Activated CD4-positive, alpha-beta T cell treated with anti-CD3 and anti-CD28 coated beads for 36 hours (primary cell): ENCODE data around the gene STX8. TPM values are rescaled to one million over a fixed set of nuclear protein-coding genes. Genes with fewer than 3 reads are reported as not detected.
A peak's percentile ranks its signal among the peaks of the same experiment; 100 is the strongest.

ENCODE experiments used
- ATAC-seq: fragments of 200-7000 bp; cut with Tn5 transposase; one replicate; pipeline ENCODE4 v1.10.0; 2021; ENCODE audit warnings: mild to moderate bottlenecking, moderate library complexity
- CTCF ChIA-PET: fragments of 350-600 bp; sonication (Branson Sonifier 250); formaldehyde crosslinking; loops from one replicate; lab custom pipeline; 2021; ENCODE audit warnings: antibody characterized with exemption; lab: Charles Lee
- POLR2A ChIA-PET: fragments of 350-600 bp; sonication (Branson Sonifier 250); formaldehyde crosslinking; loops from one replicate; lab custom pipeline; 2021; ENCODE audit warnings: antibody characterized with exemption, inconsistent platforms; lab: Charles Lee
- DNase-seq: peaks from one replicate; pipeline ENCODE4 v3.0.0-alpha.2; 2020
- H3K27ac Mint-ChIP-seq: one replicate; pipeline ENCODE4 v1.8.0; 2021; ENCODE audit warnings: mixed read lengths
- H3K27me3 Mint-ChIP-seq: one replicate; pipeline ENCODE4 v1.8.0; 2021; ENCODE audit warnings: mixed read lengths
- H3K36me3 Mint-ChIP-seq: one replicate; pipeline ENCODE4 v1.8.0; 2021; ENCODE audit warnings: low read depth, mixed read lengths
- H3K4me1 Mint-ChIP-seq: one replicate; pipeline ENCODE4 v1.8.0; 2021; ENCODE audit warnings: mixed read lengths
- H3K4me3 Mint-ChIP-seq: one replicate; pipeline ENCODE4 v1.8.0; 2021; ENCODE audit warnings: mild to moderate bottlenecking, moderate library complexity, mixed read lengths
- H3K9me3 Mint-ChIP-seq: one replicate; pipeline ENCODE4 v1.8.0; 2021; ENCODE audit warnings: low read depth, mixed read lengths
- intact Hi-C, 2 experiments: fragments of 100-400 bp; cut with DNase I in 1 of 2; cut with micrococcal nuclease in 1 of 2; formaldehyde crosslinking; loops; one replicate each; pipeline versions ENCODE4 v1.14.2 to v1.15.1; 2022 to 2024; cut with DNase I, micrococcal nuclease
- total RNA-seq, 2 experiments: library from RNA; stranded (reverse); gene quantifications; one replicate each; pipeline ENCODE4 v1.2.3, GENCODE V29; 2021

The STX8 gene
- total RNA-seq, 2 experiments from 2014 or later = 65.7 to 87.7 TPM

GRCh38 chr17:9444687-9445086 is 130.9 kb downstream of the STX8 start:
- H3K27ac Mint-ChIP-seq = no peak overlapping the region
- DNase-seq (no peak), ATAC-seq (no peak)
- H3K4me1 Mint-ChIP-seq = no peaks in the 10 kb centered on the region
- intact Hi-C loops = no loop called here
- no peaks in the 10 kb centered on the region for H3K27me3 Mint-ChIP-seq
- no peaks in the 10 kb centered on the region for H3K9me3 Mint-ChIP-seq
- ChIA-PET POLR2A (no interaction called here), CTCF (interaction anchor here (1.4 kb wide), 1 partner anchor 8 kb away, joined by 6 read pairs; no protein-coding TSS in a partner anchor)
- H3K4me3 Mint-ChIP-seq = no peak overlapping the region
- H3K36me3 Mint-ChIP-seq = peaks cover 8% of the 10 kb centered on the region

- Mint-ChIP-seq H3K4me1 (no peaks in the 10 kb centered on the region), H3K27me3 (no peaks in the 10 kb centered on the region), H3K9me3 (no peaks in the 10 kb centered on the region), H3K27ac (no peak overlapping the region), H3K4me3 (no peak overlapping the region), H3K36me3 (peaks cover 8% of the 10 kb centered on the region)
- POLR2A ChIA-PET = no interaction called here
- intact Hi-C loops = no loop called here
- ATAC-seq (no peak), DNase-seq (no peak)
- CTCF ChIA-PET = interaction anchor here (1.4 kb wide), 1 partner anchor 9 kb away, joined by 6 read pairs; no protein-coding TSS in a partner anchor
These were observed 131.8 kb downstream of the STX8 start for GRCh38 chr17:9443811-9444210.

GRCh38 chr17:9439851-9440250 is 135.8 kb downstream of the STX8 start:
- POLR2A ChIA-PET = no interaction called here
- DNase-seq = no peak
- intact Hi-C loops = loop anchor here in 1 of 2 experiments (10.0 kb wide), 1 partner anchor 65 kb away; no protein-coding TSS in a partner anchor
- H3K27ac Mint-ChIP-seq = no peak overlapping the region
- peaks cover 10% of the 10 kb centered on the region for H3K36me3 Mint-ChIP-seq
- H3K9me3 Mint-ChIP-seq = no peaks in the 10 kb centered on the region
- H3K27me3 Mint-ChIP-seq = no peaks in the 10 kb centered on the region
- CTCF ChIA-PET = no interaction called here
- no peak overlapping the region for H3K4me3 Mint-ChIP-seq
- no peaks in the 10 kb centered on the region for H3K4me1 Mint-ChIP-seq
- ATAC-seq = no peak

DNA sequence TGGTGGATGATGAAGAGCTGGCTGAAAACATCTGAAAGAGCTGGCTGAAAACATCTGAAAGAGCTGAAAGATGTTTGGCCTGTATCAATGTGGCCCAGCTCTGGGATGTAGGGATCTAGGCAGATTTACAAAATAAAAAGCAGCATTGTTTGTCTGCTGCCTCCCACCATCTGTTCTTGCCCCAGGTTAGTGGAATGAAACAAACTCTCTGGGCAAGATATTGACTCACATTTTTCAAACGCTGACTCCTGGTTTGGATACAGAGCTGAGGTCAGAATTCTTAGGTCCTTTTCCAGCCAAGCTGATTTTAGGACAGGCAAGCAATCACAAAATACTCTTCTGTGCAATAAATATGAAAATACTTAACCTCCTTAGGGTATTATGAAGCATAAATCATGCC is 139.0 kb downstream of the STX8 start:
- no peak for ATAC-seq

DNA sequence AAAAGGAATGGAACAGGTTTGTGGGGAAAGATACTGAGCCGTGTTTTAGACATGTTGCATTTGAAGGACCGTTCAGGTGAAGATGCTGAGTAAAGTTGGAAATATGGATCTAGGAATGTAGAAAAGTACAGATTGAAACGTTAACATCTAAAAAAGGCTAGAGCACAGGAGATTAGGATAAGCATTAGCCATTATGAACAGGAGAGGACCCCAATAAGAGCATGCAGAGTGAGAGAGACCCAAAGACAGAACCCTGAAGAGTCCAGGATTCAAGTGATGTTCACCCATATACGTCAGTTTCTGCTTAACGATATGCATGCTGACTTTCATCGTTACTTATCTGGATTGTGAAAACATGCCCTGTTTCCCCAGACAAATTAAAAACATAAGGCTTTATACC is 140.5 kb downstream of the STX8 start:
- intact Hi-C loops = loop anchor here in 1 of 2 experiments (10.0 kb wide), 1 partner anchor 60 kb away; no protein-coding TSS in a partner anchor
- ChIA-PET CTCF (no interaction called here), POLR2A (no interaction called here)
- Mint-ChIP-seq H3K4me3 (no peak overlapping the region), H3K9me3 (no peaks in the 10 kb centered on the region), H3K4me1 (peaks cover 13% of the 10 kb centered on the region), H3K27ac (no peak overlapping the region), H3K36me3 (peaks cover 2% of the 10 kb centered on the region), H3K27me3 (no peaks in the 10 kb centered on the region)
- ATAC-seq (no peak), DNase-seq (no peak)

More for the DNA sequence above, 139.0 kb downstream of the STX8 start:
- H3K4me1 Mint-ChIP-seq = peaks cover 13% of the 10 kb centered on the region
- ChIA-PET CTCF (interaction anchor here (1.6 kb wide), 1 partner anchor 17 kb away, joined by 4 read pairs; no protein-coding TSS in a partner anchor), POLR2A (no interaction called here)
- peaks cover 7% of the 10 kb centered on the region for H3K36me3 Mint-ChIP-seq
- no peak overlapping the region for H3K27ac Mint-ChIP-seq
- no peak for DNase-seq
- intact Hi-C loops = loop anchor here in 1 of 2 experiments (10.0 kb wide), 1 partner anchor 62 kb away; no protein-coding TSS in a partner anchor
- no peaks in the 10 kb centered on the region for H3K9me3 Mint-ChIP-seq
- no peak overlapping the region for H3K4me3 Mint-ChIP-seq
- H3K27me3 Mint-ChIP-seq = no peaks in the 10 kb centered on the region

DNA sequence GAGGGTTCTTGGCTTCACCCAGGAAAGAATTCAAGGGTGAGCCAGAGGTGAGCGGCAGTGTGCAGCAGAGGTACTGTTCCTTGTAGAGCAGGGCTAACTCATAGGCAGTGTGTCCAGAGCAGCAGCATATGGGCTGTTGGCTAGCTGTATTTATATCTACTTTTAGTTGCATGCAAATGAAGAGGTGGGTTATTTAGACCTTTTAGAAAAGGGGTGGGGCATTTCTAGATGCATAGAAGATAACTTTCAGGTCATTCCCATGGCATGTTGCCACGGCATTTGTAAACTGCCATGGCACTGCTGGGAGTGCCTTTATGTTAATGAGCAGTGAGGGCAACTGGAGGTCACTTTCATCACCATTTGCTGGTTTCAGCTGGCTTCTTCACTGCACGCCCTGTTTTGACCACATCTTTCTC is 141.0 kb downstream of the STX8 start:
- CTCF ChIA-PET = no interaction called here
- Mint-ChIP-seq H3K27ac (no peak overlapping the region), H3K36me3 (peaks cover 2% of the 10 kb centered on the region), H3K4me3 (no peak overlapping the region), H3K9me3 (no peaks in the 10 kb centered on the region), H3K4me1 (peaks cover 13% of the 10 kb centered on the region), H3K27me3 (no peaks in the 10 kb centered on the region)
- intact Hi-C loops = loop anchor here in 1 of 2 experiments (10.0 kb wide), 1 partner anchor 60 kb away; no protein-coding TSS in a partner anchor
- POLR2A ChIA-PET = no interaction called here
- ATAC-seq (no peak), DNase-seq (no peak)

DNA sequence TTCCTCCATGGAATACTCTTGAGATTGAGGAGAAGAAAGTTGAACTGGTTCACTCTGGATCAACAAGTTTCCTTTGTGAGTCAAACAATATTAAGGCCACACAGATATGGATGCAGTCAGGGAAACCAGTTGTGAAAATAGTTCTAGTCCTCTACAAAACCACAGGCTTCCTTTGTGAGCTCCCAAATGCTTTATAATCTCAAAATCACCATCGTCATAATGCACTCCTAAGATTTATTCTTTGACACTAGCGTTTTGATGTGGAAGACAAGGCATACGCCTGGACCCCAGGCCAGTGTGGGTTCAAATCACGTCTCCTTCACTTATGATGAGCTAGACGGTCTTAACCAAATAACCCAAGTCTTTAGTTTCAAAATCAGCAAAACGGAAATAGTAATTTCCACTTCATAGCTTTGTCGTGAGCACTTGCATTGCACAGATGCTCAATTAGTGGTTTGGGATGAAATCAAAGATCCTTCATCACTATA is 142.6 kb downstream of the STX8 start:
- Mint-ChIP-seq H3K9me3 (no peaks in the 10 kb centered on the region), H3K27me3 (no peaks in the 10 kb centered on the region), H3K27ac (no peak overlapping the region), H3K4me3 (no peak overlapping the region), H3K36me3 (peaks cover 2% of the 10 kb centered on the region), H3K4me1 (peaks cover 13% of the 10 kb centered on the region)
- ATAC-seq (peak; percentile 44), DNase-seq (peak; percentile 6)
- POLR2A ChIA-PET = no interaction called here
- CTCF ChIA-PET = interaction anchor here (0.6 to 1.4 kb wide), 4 partner anchors 31 to 884 kb away, joined by 3 to 6 read pairs (median 4); no protein-coding TSS in a partner anchor
- intact Hi-C loops = loop anchor here in 1 of 2 experiments (10.0 kb wide), 1 partner anchor 58 kb away; no protein-coding TSS in a partner anchor

DNA sequence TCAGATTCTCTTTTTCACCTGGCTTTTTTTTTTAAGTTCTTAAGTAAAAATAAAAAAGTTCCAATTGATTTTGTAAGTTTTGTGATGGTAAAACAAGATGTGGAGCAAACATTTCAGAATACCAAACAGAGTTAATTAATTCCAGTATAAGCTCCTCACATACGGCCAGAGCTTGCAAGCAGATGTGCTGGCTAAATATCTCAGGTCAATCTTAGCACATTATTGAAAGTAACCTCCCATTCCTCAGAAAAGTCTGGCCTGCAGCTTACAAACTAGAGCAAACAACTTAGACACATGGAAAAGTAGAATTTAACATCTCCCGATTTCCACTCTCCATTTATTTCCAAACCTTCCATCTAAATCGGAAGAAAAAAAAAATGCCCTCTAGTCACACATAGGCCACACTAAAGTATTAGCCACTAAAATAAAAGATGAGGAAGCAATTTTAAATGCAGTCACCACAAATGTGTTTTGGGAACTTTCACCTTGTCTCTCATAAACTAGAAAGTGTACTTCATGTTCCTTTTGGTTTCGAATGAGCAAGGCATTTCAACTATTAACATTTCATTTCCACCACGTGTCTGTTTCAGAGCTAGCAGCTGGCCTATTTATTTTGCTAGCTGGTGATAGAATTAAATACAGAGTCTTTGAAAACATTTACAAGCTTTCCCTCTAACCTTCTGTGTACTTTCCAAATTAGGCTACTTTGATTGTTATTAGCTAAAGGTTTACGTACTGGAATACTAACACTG is 143.3 kb downstream of the STX8 start:
- H3K27ac Mint-ChIP-seq = no peak overlapping the region
- H3K4me1 Mint-ChIP-seq = peaks cover 13% of the 10 kb centered on the region
- peaks cover 2% of the 10 kb centered on the region for H3K36me3 Mint-ChIP-seq
- no peak overlapping the region for H3K4me3 Mint-ChIP-seq
- intact Hi-C loops = loop anchor here in 1 of 2 experiments (10.0 kb wide), 1 partner anchor 58 kb away; no protein-coding TSS in a partner anchor
- no peak for ATAC-seq
- POLR2A ChIA-PET = no interaction called here
- DNase-seq = no peak
- no peaks in the 10 kb centered on the region for H3K27me3 Mint-ChIP-seq
- no peaks in the 10 kb centered on the region for H3K9me3 Mint-ChIP-seq
- CTCF ChIA-PET = interaction anchor here (0.8 to 1.4 kb wide), 2 partner anchors 31 to 608 kb away, joined by 6 read pairs; no protein-coding TSS in a partner anchor

- H3K27me3 Mint-ChIP-seq = no peaks in the 10 kb centered on the region
These were observed 144.0 kb downstream of the STX8 start for GRCh38 chr17:9431620-9432019.

GRCh38 chr17:9427465-9428315 is 147.9 kb downstream of the STX8 start:
- intact Hi-C loops = no loop called here
- DNase-seq (no peak), ATAC-seq (no peak)
- no peaks in the 10 kb centered on the region for H3K27me3 Mint-ChIP-seq
- no peak overlapping the region for H3K4me3 Mint-ChIP-seq
- POLR2A ChIA-PET = no interaction called here
- CTCF ChIA-PET = no interaction called here
- H3K36me3 Mint-ChIP-seq = peaks cover 6% of the 10 kb centered on the region
- H3K27ac Mint-ChIP-seq = no peak overlapping the region
- H3K4me1 Mint-ChIP-seq = peaks cover 5% of the 10 kb centered on the region
- no peaks in the 10 kb centered on the region for H3K9me3 Mint-ChIP-seq

More at GRCh38 chr17:9431620-9432019, 144.0 kb downstream of the STX8 start:
- Mint-ChIP-seq H3K27ac (no peak overlapping the region), H3K4me3 (no peak overlapping the region), H3K36me3 (peaks cover 2% of the 10 kb centered on the region), H3K9me3 (no peaks in the 10 kb centered on the region), H3K4me1 (peaks cover 13% of the 10 kb centered on the region)
- intact Hi-C loops = loop anchor here in 1 of 2 experiments (10.0 kb wide), 1 partner anchor 57 kb away; no protein-coding TSS in a partner anchor
- no peak for ATAC-seq
- DNase-seq = no peak
- CTCF ChIA-PET = interaction anchor here (1.4 kb wide), 1 partner anchor 30 kb away, joined by 6 read pairs; no protein-coding TSS in a partner anchor
- POLR2A ChIA-PET = no interaction called here
